PC-9 (cell line): ENCODE measurements around the gene ZNF410.

Source experiments
- EZH2 ChIP-seq: fragments of 200-600 bp; sonication (generic); IDR thresholded peaks from 2 replicates; pipeline ENCODE4 v1.8.0; 2017; ENCODE audit warnings: antibody characterized with exemption, low read depth
- TF ChIP-seq, protein P1 (sequence below): fragments of 200-600 bp; sonication (generic); conservative IDR thresholded peaks from 2 replicates; pipeline ENCODE4 v1.6.1; 2017; ENCODE audit warnings: mixed run types, antibody characterized with exemption, mild to moderate bottlenecking, moderate library complexity

DNA sequence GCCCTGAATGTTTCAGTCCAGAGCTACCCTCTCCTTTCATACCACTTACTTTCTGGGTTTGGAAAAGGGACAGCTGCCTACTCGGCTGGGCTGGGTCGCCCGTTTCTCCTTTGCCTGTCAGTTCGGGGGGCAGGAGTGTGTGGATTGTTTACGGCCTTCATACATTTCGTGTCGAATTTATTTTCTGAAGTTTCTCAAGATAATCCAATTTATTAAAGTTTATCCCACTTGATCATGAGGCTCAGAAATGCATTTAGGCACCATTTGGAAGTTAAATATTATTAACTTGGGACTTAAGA, 608 bp downstream of the ZNF410 start:
- TF ChIP-seq, protein P1, sequence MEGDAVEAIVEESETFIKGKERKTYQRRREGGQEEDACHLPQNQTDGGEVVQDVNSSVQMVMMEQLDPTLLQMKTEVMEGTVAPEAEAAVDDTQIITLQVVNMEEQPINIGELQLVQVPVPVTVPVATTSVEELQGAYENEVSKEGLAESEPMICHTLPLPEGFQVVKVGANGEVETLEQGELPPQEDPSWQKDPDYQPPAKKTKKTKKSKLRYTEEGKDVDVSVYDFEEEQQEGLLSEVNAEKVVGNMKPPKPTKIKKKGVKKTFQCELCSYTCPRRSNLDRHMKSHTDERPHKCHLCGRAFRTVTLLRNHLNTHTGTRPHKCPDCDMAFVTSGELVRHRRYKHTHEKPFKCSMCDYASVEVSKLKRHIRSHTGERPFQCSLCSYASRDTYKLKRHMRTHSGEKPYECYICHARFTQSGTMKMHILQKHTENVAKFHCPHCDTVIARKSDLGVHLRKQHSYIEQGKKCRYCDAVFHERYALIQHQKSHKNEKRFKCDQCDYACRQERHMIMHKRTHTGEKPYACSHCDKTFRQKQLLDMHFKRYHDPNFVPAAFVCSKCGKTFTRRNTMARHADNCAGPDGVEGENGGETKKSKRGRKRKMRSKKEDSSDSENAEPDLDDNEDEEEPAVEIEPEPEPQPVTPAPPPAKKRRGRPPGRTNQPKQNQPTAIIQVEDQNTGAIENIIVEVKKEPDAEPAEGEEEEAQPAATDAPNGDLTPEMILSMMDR = no peak
- TF ChIP-seq EZH2 = no peak
